HG03520 (cell line): ENCODE measurements around the gene ANAPC7.
"Not testable (repeated sequence)": the region's sequence is repeated elsewhere in the genome, so short reads cannot be mapped to it uniquely, and the experiment has no call there.

ENCODE experiments used
- ATAC-seq: cut with Tn5 transposase; IDR thresholded peaks from one replicate; pipeline ENCODE4 v1.9.1; 2021; ENCODE audit warnings: mild to moderate bottlenecking, moderate library complexity; ENCODE audit not compliant: unreplicated experiment

The ANAPC7 gene

DNA sequence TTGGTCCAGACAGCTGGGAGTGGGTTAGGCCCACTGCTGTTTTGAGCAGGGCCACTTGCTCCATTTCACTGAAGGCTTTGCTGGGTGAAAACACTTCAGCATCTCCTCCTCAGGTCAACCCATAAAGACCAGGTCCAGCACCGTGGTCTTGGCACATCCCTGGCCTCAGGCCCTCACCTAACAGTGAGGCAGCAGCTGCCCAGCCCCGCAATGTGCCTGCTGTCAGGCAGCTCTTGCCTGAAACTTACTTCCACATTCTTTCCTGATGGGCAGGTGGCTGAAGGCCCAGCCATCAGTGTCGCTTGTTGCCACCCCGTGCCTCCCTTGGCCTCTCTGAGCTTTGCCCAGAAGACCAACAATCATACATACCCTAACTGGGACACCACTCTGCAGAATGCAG lies 54.4 kb downstream of the ANAPC7 start:
- ATAC-seq = no peak

DNA sequence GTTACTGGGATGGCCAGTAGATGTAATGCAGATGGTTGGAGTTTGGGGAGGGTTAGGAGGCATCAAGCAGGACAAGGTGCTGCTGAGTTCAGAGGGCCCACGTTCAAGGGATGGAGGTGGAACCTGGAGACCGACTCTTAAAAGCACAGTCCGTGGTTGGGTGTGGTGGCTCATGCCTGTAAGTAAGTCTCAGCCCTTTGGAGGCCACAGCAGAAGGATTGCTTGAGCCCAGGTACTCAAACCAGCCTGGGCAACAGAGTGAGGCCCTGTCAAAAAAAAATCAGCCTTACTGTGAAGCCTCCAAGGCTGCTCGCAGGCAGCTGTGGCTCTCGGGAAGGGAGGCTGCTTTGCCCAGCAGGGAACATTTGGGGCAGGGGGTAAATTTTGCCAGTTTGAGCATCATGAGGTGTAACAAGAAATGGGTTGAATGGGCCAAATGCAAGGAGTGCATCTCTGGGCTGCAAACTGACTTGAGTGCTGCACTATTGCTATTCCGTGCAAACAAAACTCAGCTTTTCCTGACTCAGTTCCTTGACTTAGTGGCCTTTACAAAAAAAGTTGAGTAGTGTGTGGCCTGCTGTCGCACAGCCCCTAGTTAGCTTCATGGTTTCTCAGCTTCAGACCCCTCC lies 55.0 kb downstream of the ANAPC7 start:
- ATAC-seq = no peak

DNA sequence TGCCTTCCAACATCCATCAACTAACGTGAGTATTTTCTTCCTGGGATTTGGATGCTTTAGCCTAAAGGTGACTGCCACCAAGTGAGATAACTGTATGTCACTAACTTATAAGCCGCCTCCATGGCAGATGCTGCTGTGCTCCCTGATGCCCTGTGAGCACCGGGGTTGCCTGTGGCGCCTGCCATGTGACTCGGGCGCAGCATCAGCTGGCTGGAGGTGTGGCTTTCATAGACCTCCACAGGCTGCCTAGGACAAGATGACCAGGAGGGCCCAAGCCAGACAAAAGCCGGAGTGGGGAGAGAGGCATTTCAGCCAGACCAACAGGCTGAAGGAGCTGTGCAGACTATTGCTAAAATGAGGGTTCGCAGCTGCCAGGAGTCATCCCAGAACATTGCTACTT lies 55.7 kb downstream of the ANAPC7 start:
- ATAC-seq = no peak

DNA sequence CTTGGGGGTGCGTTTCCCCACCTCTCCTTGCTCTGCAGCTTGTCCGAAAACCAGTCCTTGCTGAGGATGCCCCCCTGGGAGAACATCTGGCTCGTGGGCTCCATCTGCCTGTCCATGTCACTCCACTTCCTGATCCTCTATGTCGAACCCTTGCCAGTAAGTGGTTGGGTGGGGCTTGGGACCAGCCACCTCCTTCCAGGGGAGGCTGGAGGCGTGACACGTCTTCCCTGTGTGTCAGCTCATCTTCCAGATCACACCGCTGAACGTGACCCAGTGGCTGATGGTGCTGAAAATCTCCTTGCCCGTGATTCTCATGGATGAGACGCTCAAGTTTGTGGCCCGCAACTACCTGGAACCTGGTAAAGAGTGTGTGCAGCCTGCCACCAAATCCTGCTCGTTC lies 57.5 kb downstream of the ANAPC7 start:
- ATAC-seq = no peak

DNA sequence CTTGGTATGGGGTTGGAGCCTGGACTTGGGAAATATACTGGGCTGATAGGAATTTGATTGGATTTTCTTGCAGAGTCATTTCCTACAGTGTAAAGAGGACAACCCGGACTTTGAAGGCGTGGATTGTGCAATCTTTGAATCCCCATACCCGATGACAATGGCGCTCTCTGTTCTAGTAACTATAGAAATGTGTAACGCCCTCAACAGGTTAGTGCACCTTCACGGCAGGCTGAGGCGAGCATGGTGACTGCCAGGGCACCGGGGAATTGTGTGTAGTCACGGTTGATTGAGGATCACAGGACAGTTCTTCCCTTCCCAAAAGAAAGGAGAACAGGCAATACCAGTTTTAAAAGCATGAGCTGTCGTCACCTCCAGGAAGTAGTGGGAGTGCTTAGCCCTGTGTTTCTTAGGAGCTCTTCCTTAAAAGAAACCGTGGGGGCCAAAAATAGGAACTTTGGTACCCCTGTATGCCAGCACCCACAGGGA lies 58.3 kb downstream of the ANAPC7 start:
- no peak for ATAC-seq

DNA sequence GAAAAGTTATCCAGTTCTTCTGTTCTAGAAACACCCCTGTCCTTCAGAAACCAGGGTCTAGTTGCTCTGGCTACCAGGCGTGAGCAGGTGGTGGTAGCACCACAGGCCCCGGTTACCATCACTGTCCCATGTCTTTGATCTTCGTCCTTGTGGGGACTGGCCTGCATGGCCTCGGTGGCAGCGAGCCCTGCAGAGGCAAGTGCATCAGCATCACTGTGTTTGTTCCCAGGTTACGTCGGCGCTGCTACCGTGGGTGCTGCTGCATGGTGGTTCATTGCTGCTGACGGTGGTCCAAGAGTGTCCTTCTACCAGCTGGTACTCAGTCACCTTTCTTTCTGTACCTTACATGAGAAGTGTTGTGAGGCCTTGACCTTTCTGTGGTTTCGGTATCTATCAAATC lies 58.9 kb downstream of the ANAPC7 start:
- ATAC-seq = no peak

DNA sequence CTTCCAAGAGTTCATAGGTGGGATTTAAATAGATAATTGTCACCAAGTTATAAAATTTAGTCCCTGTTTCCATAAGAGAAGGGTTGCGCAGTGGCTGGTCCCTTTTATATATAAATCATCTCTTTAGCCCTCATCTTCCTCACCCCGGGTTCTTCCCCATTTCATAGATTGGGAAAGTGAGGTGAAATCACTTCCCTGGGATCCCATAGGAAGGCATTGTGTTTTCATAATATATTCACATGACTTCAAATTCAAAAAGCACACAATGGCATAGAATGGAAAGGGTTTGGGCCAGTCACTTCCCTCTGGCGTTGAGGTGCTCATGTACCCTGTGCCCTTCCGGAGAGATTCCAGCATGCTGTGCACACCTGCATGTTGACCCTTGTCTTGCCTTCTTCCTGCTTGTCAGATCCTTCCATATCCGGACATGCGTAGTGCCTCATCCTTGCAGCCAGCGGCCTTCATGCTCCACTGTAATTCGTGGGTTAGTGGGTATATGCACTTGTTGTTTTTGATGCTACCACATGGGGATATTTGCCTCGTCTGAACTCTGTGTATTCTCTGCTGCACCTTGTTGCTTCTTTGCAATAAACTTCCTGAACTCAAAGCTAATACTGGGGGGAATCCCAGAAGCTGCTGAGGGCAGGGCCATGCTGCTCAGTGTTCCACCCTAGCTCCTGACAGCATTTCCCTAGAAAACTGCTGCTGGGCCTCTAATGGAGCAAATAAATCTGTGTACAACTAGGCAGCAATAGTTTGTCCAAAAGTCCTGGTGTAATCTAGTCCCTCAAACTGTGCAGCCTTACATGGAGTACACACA lies 59.6 kb downstream of the ANAPC7 start:
- no peak for ATAC-seq

DNA sequence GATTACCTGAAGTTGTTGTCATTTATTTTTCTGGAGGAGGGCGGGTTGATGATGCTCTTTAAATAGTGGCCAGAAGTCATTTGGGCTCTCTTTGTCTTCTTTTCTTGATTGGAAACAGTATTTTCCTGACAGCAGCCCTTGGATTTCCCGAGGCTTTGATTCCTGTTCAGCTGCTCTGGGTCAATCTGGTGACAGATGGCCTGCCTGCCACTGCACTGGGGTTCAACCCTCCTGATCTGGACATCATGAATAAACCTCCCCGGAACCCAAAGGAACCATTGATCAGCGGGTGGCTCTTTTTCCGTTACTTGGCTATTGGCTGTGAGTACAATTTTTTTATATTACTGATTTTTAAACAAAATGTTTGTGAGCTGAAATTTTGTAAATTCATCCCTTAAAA lies 60.4 kb downstream of the ANAPC7 start:
- ATAC-seq = no peak

DNA sequence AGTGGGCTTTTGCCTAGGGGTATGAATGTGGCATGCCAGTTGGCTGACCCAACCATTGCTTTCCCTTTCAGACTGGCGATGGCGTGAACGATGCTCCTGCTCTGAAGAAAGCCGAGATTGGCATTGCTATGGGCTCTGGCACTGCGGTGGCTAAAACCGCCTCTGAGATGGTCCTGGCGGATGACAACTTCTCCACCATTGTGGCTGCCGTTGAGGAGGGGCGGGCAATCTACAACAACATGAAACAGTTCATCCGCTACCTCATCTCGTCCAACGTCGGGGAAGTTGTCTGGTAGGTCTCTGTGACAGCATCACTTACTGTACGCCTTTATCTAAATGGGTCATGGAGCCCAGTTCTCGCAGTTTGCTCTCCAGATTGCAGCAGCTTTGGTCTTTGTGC lies 61.4 kb downstream of the ANAPC7 start:
- no peak for ATAC-seq

DNA sequence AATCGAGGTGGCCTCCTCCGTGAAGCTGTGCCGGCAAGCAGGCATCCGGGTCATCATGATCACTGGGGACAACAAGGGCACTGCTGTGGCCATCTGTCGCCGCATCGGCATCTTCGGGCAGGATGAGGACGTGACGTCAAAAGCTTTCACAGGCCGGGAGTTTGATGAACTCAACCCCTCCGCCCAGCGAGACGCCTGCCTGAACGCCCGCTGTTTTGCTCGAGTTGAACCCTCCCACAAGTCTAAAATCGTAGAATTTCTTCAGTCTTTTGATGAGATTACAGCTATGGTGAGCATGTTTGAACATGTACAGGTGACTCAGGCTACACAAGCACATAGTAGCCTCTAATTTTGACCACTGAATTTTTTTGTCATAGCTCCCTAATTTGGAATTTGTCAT lies 62.8 kb downstream of the ANAPC7 start:
- no peak for ATAC-seq

DNA sequence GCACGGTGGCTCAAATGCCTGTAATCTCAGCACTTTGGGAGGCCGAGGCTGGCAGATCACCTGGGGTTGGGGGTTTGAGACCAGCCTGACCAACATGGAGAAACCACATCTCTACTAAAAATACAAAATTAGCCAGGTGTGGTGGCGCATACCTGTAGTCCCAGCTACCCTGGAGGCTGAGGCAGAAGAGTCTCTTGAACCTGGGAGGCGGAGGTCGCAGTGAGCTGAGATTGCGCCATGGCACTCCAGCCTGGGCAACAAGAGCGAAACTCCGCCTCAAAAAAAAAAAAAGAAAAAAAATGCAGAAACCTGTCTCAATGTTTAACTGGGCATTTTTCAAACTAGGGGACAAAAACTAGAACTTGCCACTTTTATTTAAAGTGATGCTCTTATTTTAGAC lies 63.2 kb downstream of the ANAPC7 start:
- ATAC-seq = not testable (repeated sequence)

DNA sequence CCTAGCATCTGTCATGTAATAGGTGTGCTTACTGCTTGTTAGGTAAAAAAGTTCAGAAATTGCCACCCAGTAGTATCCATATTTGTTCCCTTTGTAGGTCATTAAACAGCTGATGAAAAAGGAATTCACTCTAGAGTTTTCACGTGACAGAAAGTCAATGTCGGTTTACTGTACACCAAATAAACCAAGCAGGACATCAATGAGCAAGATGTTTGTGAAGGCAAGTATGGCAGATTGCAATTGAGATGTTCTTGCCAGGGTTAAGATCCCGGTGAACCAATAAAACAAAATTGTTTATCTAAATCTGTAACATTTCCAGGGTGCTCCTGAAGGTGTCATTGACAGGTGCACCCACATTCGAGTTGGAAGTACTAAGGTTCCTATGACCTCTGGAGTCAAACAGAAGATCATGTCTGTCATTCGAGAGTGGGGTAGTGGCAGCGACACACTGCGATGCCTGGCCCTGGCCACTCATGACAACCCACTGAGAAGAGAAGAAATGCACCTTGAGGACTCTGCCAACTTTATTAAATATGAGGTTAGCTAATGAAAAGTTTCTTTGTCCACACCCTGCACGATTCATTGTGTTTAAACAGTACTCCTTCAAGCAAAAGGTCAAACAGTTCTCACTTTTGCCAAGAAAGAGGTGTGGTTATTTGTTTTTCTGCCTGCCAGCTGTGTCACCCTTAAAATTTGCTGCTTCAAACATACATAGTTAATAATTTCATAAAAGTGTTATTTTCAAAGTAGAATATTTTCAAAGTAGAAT lies 64.1 kb downstream of the ANAPC7 start:
- no peak for ATAC-seq

DNA sequence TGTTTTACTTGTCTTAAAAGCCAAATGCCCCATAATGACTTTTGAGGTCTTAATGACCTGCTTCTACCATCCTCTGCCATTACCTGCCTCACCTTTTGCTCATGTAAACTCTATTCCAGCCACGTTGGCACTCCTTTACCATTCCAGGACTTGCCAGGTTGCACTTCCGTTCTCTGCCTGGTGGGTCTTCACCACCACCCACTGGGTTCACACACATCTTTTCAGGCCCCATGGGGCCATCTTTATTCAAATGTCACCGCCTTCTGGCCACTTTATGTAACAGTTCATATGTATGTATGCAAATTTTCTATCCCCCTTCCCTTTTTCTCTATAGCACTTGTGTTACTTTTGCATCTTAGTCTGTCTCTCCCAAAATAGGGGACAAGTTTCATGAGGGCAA lies 64.8 kb downstream of the ANAPC7 start:
- no peak for ATAC-seq

DNA sequence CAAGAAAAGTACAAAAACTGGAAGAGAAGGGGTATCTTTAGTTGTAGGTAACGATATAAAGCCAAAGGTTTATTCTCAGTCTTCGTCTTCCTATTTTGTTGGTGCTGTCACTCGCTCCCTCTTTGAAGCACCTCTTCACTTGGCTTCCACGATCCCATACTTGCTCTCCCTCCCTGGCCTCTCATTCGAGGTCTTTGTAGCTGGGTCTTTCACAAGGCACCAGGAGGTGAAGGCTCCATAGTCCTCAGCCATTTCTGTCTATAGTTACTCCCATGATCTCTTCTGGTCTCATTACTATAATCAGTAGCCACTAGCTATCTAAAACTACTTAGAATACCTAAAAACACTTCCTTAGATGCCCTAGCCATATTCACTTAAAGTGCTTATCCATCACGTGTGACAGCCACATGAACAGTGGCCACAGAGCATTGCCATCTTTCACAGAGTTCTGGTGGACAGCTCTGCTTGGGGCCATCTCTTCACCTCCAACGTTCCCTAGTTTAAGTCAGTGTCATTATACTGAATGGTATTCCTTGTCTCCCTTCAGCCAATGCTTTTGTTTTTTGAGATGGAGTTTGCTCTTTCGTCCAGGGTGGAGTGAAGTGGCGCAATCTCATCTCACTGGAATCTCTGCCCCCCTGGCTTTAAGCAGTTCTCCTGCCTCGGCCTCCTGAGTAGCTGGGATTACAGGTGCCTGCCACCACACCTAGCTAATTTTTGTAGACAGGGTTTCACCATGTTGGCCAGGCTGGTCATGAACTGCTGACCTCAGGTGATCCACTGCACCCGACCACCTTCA lies 65.4 kb downstream of the ANAPC7 start:
- ATAC-seq = no peak

DNA sequence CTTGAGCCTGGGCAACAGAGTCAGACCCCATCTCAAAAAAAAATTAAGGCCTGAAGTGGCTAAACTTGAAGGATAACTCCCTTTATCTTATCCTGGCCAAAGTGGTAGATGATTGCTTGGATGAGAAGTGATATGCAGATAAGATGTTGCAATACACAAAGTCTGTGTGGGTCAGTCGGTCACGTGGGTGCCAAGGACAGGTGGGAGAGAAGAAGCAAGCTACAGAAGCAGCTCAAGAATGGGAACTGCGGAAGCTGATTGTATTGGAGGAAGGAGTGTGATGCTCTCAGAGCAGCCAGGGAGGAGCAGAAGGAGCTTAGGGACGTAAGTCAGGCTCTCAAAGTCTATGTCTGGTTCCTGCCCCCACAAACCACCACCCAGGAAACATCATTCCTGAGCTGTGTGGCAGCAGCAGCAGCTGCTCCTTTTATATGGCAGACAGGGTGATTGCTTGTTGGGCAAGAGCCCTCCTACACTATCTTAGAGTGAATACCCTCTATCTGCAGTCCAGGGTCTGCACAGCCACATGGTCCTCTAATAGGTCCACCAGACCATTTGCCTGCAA lies 67.9 kb downstream of the ANAPC7 start:
- ATAC-seq = no peak

DNA sequence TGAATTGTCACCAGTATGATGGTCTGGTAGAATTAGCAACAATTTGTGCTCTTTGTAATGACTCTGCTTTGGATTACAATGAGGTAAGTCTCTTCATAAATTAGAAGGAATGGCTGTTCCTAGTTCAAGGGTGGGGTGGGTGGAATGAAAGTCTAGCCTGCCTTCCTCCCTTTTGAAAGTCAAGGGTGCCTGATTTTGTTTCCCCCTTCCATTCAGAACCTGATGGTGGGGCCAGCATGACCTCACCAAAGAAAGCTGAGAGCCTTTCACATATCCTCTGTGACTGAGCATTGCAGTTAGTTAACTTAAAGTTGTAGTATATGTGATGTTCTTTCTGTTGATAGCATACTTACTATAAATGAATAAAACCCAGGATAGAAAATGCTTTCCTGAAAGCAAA lies 70.3 kb downstream of the ANAPC7 start:
- no peak for ATAC-seq

DNA sequence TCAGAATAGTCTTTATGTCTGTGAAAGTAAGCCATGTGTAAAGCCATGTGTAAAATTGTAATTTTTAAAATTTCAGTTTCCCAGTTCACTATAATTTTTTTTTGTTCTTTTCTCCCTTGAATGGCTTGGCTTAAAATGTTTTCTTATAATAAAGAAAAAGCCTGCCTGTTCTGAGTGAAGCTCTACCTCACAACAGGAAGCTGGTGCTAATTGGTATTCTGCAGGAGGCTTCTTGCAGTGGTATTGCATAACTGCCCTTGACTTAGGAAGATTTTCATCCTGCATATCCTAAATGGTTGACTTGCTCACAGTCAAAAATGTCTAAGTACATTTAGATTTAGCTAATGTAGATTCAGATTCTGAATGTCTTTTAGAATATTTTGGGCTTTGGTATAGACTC lies 73.0 kb downstream of the ANAPC7 start:
- ATAC-seq = no peak

DNA sequence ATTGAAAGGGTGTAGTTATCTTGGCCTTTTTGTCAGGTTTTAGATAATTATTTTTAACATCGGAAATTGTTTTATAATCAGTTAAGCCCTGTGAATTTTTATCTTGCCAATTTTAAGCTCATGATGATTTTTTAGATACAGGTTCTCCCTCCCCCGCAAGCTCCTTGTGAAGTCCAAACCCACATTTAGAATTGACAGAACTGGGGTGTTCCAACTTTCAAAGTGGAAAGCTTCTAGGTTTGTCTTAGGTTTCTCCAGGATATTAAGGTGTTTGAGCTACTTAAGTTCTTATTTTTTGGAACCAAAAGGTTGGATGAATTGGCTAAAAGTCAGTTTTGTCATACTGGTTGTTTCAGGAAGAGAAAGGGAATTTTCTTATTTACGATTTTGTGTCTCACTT lies 73.4 kb downstream of the ANAPC7 start:
- no peak for ATAC-seq

DNA sequence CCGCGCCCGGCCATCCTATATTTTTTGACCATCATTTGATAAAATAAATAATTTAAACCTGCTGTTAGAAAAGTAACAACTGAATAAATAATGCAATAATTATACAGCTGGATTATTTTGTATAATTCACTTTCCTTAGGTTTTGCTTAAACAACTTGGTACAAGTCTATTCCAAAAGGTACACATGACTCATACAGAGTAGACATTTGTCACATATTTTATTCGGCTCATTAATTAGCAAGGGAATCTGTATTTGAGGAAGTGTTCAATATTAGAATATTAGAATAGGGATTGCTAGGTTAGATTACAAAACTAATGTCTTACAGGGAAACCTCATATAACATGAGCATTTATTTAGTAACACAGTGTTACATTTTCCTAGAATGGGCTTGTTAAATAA lies 73.8 kb downstream of the ANAPC7 start:
- no peak for ATAC-seq
